ENCODE measurements around the gene POLR3E.
"Not testable (repeated sequence)": the region's sequence is repeated elsewhere in the genome, so short reads cannot be mapped to it uniquely, and the experiment has no call there.

POLR3E gene

GRCh38 chr16:22337045-22337444 lies 39.8 kb downstream of the POLR3E start:
- no peak for DNase-seq

- DNase-seq, result no peak
Observed at GRCh38 chr16:22337849-22338635, 40.8 kb downstream of the POLR3E start.

- no peak for DNase-seq
Observed at GRCh38 chr16:22340945-22341344, 43.7 kb downstream of the POLR3E start.

GRCh38 chr16:22342082-22342481 lies 44.9 kb downstream of the POLR3E start:
- DNase-seq, result no peak

GRCh38 chr16:22346483-22346882 lies 49.3 kb downstream of the POLR3E start:
- no peak for DNase-seq

GRCh38 chr16:22347100-22347820 lies 50.1 kb downstream of the POLR3E start:
- no peak for DNase-seq

- no peak for DNase-seq
Observed at GRCh38 chr16:22348291-22348690, 51.1 kb downstream of the POLR3E start.

GRCh38 chr16:22351017-22351416 lies 53.8 kb downstream of the POLR3E start:
- DNase-seq, result not testable (repeated sequence)

- DNase-seq, result no peak
Observed at GRCh38 chr16:22352140-22352539, 54.9 kb downstream of the POLR3E start.

- DNase-seq, result no peak
Observed at GRCh38 chr16:22352723-22353122, 55.5 kb downstream of the POLR3E start.

- DNase-seq, result no peak
Observed at GRCh38 chr16:22353191-22353919, 56.1 kb downstream of the POLR3E start.

GRCh38 chr16:22353933-22354541 lies 56.8 kb downstream of the POLR3E start:
- no peak for DNase-seq

GRCh38 chr16:22355487-22355908 lies 58.3 kb downstream of the POLR3E start:
- no peak for DNase-seq

- no peak for DNase-seq
Observed at GRCh38 chr16:22356930-22357634, 59.9 kb downstream of the POLR3E start.

GRCh38 chr16:22357635-22357971 lies 60.4 kb downstream of the POLR3E start:
- DNase-seq, result no peak

GRCh38 chr16:22358000-22358399 lies 60.8 kb downstream of the POLR3E start:
- DNase-seq, result no peak

- DNase-seq, result no peak
Observed at GRCh38 chr16:22359679-22360078, 62.5 kb downstream of the POLR3E start.

GRCh38 chr16:22360963-22361659 lies 63.9 kb downstream of the POLR3E start:
- DNase-seq, result no peak

GRCh38 chr16:22364241-22364640 lies 67.0 kb downstream of the POLR3E start:
- no peak for DNase-seq

- DNase-seq, result no peak
Observed at GRCh38 chr16:22366371-22366770, 69.2 kb downstream of the POLR3E start.

GRCh38 chr16:22366889-22367288 lies 69.7 kb downstream of the POLR3E start:
- DNase-seq, result no peak

All from activated effector memory CD4-positive, alpha-beta T cell treated with anti-CD3 and anti-CD28 coated beads, Interleukin-2, amount 50 U/mL, for 16 hours (primary cell).